RPMI7951 (cell line): Measurements from ENCODE around the gene IVNS1ABP. TPM values are rescaled to one million over a fixed set of nuclear protein-coding genes. Genes with fewer than 3 reads are reported as not detected.
"Not testable (repeated sequence)": the region's sequence is repeated elsewhere in the genome, so short reads cannot be mapped to it uniquely, and the experiment has no call there.

Experiments used
- DNase-seq: peaks from one replicate; pipeline ENCODE4 v3.0.0-alpha.2; 2012; ENCODE audit warnings: low read depth
- total RNA-seq: library from RNA; depleted of rRNA; stranded (reverse); fragments of >200 nt; shearing (Covaris generic); gene quantifications from 2 replicates; pipeline ENCODE4 v1.2.3, GENCODE V29; 2014; rRNA removed

IVNS1ABP gene
- total RNA-seq = 57.1 and 67.0 TPM in 2 replicates

DNA sequence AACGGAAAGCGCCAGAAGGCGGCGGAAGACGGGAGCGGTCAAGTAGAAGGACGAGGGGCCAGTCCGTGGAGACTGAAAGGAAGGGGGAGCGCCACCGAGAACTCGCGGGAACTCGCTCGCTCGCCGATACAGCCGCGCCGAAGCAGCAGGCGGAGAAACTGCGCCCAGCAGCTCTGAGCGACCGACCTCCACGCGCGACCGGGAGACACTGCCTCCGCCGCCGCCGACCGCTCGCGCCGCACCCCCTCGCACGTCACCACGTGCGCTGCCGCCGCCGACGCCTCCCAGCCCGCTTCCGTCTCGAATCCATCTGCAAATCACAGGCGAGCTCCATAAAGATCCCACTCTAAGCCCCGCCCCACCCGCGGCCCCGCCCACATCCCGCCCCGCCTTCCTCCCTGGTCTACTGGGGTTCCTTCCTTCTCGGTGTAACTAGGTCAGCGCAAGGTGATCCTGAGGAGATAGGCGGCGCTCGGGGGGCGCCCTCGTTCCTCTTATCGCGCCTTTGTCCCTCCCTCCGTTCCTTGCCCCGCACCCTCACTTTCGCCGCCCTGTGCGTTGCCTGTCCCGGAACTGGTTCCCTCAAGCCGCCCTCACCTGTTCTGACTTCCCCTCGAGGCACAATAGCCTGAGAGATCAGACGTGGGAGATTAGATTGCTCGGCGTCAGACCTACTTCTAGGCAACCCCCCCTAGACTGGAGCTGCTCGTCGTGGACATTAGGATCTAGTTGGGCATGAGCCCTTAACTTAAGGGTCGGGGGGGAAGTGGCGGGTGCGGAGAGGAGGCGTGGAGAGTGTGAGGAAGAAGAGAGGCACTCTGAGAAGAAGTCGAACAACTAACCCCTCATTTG lies at the start of gene IVNS1ABP:
Gene IVNS1ABP, minus strand, starts transcription at position 210 of the 852 bp plus-strand sequence. CDS start 7,750 bp downstream, outside the sequence.
- DNase-seq = peak; percentile 91

DNA sequence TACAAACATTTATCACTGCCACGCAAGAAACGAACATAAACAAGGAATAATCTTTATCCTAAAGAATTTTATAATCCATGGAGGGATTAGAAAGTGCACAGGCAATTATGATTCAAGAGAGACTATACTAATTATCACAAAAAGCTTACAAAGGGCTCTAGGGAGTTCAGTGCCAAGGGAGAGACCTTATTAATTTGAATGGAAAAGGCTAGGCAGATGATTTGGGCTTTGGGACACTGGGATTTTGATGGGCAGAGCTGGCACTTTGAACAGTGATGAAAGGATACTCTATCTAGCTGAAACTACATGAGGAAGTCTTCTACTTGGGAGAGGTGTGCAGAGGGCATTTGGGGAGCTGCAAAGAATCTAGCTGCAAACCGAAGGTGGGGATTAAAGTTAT lies 48.9 kb upstream of the IVNS1ABP start:
- no peak for DNase-seq

DNA sequence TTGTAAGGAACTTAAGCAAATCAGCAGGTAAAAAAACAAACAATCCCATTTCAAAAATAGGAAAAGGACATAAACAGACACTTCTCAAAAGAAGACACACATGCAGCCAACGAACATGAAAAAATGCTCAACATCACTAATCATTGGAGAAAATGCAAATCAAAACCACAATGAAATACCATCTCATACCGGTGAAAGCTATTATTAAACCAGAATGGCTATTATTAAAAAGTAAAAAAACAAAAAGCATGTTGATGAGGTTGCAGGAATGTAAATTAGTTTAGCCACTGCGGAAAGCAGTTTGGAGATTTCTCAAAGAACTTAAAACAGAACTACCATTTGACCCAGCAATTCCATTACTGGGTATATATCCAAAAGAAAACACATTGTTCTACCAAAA lies 47.5 kb upstream of the IVNS1ABP start:
- not testable (repeated sequence) for DNase-seq

DNA sequence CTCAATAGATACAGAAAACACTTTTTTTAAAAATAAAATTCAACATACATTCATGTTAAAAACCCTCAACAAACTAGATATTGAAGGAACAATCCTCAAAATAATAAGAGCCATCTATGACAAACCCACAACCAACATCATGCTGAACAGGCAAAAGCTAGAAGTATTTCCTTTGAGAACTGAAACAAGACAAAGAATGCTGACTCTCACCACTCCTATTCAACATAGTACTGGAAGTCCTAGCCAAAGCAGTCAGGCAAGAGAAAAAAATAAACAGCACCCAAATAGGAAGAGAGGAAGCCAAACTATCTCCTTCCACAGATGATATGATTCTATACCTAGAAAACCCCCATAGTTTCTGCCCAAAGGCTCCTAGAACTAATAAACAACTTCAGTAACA lies 46.2 kb upstream of the IVNS1ABP start:
- no peak for DNase-seq

DNA sequence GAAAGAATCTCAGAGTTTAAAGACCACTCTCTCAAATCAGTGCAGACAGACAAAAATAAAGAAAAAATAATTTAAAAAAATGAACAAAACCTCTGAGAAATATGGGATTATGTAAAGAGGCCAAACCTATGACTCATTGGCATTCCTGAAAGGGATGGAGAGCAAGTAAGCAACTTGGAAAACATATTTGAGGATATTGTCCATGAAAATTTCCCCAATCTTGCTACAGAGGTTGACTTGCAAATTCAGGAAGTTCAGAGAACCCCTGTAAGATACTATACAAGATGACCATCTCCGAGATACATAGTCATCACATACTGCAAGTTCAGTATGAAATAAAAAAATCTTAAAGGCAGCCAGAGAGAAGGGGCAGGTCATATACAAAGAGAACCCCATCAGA lies 43.7 kb upstream of the IVNS1ABP start:
- DNase-seq = no peak

DNA sequence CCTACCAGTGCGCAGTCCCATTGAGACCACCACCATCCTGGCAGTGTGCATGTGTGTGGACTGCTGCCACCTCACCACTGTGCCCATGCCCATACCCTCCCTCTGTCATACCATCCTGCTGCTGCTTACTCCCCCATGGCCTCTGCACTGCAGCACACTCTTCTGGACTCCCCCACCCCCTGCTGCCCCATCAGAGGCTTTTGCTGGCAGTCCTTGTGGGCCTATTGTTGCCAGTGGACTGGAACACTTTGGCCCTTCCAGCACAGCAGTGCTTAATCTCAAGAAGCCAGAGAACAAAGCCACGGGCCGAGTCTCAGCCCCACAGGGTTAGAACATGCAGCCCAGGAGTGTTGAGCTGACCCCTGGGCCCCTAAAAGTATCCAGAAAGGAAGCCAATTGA lies 41.9 kb upstream of the IVNS1ABP start:
- DNase-seq = no peak

DNA sequence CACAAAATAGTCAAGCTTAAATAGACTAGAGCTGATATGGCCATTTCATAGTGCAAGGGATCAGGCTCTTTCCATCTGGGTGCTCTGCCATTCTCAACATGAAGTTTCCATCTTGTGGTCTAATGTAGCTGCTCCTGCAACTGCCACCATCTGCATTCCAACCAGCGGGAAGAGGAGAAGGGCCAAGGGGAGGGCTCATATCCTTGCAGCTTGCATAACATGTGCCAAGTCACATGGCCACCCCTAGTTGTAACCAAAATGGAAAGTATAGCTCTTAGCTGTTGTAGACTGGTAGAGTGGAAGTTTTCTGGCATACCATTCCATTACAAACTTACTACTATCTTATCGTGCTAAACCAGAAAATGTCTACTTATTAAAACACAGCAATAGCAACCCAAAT lies 38.9 kb upstream of the IVNS1ABP start:
- DNase-seq = peak; percentile 46

DNA sequence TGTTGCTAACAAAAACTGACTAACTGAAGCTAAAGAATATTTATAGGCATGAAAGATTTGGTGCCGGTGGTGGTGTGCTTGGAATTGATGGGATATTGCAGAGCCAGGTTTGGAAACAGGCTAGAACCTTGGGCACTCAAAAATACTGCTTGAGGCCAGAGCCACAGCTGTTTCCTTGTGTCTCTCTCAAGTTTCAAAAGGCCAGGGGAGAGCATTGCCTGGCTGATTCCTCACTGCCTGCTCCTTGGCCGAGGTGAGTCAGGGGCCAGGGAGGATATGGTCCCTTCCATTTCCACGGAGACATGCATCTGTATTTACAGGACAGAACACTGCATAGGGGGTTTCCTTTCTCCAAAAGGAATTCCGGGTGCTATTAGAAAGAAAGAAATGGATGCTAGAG lies 36.1 kb upstream of the IVNS1ABP start:
- no peak for DNase-seq

DNA sequence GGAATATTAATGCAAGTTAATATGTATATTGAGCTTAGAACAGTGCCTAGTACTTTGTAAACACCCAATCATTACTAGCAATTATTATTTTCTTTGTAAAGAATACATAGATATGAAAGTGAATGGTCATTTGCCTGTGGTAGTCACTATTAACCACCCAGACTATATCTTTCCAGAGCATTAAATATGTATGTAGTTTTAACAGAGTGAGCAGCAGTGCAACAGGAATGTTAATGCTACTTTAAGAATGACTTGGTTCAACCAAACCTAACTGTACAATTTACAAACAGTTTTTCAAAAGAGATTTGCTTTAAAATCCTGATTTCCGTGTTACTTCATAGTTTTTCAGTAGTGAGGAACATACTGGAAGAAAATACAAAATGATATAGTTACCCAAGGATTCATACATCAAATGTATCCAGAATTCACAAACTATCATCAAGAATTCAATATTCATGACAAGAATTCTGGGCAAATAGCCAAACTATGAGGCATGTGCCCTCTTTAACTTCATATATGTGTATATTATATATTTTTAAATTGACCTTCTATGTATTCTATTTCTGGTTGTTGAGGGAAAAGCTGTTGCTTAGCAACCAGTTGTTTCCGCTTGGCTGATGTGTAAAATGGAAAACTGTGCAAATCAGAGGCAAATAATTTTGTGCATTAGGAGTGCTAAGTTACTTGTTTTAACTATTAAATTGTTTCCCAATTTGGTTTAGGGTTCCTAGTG lies 34.9 kb upstream of the IVNS1ABP start:
- peak; percentile 4 for DNase-seq

DNA sequence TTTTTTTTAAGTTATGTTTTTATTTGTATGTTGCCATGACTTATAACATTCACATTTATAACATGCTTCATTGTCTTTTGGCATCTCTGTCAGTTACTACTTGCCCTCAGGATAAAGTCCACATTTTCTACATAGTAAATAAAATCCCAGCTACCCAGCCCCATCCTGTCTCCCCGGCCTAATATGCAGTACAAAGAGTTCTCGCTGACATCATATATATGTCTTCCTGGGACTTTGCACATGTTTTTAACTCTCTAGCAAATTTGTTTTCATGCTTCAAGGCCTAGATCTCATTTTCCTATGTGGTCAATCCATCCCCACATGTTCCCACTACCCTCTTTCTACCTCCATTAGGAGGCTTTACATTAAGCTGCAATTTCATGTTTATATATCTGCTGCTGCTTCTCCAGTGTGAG lies 33.0 kb upstream of the IVNS1ABP start:
- no peak for DNase-seq

DNA sequence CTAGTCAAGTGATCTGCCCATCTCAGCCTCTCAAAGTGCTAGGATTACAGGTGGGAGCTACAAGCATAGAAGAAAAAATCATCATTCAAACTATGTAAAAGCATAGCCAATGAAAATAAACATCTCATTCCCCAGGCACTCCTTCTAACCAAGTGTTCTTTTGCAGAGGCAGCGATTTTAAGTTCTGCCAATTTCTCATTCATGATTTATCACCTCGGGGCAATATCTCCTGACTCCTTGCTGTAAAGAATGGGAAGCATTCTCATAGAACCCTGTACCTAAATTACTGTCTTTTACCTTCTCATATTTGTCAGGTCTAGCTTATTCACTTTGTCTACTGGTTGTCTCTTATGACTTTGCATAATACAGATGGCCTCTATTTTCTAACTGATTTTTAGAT lies 32.5 kb upstream of the IVNS1ABP start:
- DNase-seq = no peak

DNA sequence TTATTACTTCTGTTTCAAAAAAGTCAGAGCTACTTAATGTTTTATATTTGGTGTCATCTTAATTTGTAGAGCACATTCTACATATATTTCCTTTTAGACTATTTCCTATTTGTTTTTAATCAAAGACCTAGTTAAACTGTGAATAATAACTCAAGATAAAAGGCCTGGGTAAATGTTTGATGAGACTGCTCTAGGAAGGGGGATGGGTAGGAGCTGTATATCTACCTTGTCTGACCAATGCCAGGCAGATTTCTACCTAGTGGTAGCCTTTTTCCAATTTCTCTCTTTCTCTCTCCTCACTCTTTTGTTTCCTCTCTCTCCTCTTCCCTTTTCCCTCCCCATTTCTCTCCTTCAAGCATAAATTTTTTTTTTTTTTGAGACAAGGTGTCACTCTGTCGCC lies 31.9 kb upstream of the IVNS1ABP start:
- no peak for DNase-seq

DNA sequence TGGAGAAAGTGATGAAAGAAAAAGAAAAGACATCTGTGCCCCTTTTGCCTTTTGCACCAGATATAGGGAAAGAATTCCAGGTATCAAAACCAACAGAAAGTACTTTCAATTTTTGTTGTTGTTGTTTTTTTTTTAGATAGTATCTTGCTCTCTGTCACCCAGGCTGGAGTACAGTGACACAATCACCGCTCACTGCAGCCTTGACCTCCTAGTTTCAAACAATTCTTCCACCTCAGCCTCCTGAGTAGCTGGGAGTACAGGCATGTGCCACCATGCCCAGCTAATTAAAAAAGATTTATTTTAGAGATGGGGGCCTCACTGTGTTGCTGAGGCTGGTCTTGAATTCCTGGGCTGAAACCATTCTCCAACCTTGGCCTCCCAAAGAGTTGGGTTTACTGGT lies 31.3 kb upstream of the IVNS1ABP start:
- DNase-seq = no peak

DNA sequence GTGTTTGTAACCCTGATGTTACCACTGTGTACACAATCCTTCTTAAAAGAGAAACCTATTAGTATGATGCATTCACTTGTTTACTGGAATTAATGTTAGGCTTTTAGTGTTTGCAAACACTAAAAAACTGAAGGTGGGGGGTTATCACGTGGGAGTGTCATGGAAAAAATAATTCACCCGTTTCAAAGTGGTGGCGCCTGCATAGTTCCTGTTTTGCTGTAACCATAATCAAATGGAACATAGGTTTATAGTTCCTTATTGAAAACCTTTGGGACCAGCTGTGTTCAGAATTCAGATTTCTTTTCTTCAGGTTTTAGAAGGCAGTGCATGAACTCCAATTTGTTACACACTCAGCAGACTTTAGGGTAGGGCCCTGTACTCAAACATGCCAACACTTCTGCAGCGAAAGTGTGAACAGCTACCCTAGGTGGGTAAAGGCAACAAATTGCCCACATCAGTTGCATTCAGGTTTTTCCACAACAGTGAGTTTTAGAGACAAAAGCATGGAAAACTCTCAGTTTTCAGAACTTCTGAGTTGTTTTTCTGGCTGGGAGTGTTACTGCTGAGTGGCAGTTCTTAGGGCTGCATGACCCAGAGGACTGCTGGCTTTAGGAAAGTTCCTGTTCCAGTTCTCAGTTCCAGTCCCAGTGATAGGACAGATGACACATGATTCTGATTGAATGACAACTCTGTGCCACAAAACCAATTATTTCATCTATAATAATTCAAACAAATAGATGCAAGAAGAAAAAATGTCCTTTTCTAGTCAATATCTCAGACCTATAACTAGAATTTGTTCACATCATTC lies 29.1 kb upstream of the IVNS1ABP start:
- DNase-seq = no peak

DNA sequence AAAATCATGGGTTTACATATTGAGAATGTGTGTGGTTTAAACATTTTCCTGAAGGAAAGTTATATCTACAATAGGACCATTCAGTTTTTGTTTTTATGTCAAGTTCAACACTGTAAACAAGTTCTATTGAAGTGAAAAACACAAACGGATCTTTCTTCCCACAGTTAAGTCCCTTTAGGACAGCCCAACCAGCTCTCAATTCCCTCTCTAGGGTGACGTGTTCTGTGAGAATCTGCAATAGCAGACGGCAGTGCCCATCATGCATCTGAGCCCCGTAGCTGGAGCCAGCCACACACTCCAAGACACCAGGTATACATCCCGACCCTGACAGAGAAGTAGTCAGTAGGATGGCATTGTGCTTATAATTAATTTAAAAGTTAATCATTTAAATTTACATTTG lies 26.3 kb upstream of the IVNS1ABP start:
- DNase-seq = peak; percentile 29

DNA sequence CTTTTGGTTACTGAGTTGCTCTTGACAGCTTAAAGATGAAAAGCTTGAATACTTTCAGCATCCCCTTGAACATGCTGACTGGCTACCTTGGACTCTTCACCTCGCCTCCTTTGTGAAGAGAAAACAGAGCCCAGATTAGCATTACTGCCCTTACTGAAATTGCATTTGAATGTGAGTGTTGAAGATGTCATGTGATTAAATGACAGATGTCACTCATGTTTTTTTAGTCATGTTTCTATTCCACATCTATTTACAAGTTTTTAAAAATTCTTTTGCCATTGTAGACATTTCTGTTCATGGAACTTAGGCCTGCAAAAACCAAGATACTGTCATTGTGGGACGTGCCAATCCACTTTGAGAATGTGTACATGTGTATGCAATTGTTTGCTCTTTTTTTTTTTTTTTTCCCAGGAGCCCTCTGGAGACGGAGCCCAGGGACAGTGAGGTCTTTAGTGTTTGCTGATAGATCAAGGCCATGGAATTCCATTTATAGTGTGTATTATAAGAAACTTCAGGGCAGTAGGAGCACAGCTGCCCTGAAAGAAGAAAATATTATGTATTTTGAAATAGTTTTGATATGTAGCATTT lies 25.7 kb upstream of the IVNS1ABP start:
- DNase-seq = no peak

DNA sequence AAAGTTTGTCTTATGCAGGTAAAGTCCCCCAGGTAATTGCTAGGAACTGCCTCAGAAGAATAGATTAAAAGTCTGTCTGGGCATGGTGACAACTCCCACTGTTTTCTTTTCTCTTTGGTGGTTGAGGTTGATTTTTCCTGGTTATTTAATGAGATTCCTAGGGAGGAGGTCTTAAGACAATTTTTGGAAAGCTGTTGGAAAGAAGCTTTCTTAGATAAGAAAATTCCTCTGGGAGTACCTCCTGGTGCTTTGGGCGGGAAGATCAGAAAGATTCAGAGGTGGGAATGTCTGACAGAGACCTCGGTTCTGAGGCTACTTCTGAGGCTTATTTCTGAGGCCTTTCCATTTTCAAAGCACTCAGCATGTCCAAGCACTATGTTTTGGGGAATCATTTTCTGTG lies 25.0 kb upstream of the IVNS1ABP start:
- DNase-seq = no peak

DNA sequence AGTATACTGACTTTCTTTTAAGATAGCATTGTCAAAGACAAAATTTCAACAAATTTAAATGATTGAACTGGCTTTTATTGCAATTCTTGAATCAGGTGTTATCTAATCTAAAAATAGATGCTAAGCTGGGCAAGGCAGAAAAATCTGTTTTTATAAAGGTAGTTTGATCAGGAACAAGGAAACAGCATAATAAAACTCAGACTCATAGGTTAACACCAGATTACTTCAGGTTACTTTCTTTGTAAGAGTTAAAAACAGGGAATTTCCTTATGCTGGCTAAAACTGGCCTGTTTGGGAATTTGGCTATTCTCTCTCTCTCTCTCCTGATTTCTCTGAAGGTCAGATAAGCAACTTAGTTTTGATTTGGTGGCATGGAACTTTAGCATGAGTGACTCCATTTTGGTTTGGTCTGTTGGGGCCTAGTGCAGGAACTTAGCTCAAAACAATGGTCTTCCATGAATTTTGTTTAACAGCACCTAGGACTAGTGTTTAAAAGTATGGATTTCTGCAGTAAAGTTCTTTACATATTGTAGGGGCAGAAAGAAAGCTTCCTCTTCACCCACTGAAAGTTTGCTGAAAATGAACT lies 24.2 kb upstream of the IVNS1ABP start:
- DNase-seq = no peak

DNA sequence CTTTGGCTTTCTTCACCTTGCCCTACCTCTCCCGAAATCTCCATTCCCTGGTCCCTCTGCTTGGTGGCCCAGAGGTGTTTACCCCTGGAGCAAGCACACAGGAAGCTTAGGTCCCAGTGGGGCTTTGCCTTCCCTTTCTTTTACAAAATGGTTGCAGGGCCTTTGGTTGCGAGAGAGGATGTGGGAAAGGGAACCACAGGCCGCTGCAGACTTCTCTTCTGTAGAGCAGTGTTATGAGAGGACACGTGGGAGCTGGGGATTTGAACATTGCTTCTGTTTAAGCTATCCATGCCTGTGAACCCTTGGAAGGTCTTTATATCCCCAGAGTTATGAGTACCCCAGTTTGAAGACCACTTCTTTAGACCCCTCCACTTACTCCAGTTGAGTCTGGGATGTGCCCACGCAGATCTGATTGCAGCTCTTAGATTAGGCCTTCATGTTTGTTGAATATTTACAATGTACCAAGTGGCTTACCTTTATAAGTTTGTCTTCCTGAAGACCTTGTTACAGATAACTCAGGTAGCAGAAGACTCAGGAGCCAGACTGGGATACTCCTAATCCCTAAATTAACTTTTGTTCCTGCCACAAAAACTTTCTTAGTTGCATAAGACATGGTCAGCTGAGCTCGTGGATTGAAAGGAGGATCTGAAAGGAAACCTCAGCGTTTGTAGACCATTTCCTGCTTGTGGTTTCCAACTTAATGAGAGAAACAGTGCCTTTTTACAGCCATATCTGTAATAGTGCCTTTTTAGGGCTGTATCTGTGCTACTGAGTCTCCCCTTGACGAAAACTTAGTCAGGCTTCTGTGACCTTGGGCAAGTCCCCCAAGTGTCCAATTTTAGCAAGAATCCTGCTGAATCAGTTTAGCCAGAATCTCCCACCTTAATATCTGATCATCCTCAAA lies 21.9 kb upstream of the IVNS1ABP start:
- peak; percentile 60 for DNase-seq

DNA sequence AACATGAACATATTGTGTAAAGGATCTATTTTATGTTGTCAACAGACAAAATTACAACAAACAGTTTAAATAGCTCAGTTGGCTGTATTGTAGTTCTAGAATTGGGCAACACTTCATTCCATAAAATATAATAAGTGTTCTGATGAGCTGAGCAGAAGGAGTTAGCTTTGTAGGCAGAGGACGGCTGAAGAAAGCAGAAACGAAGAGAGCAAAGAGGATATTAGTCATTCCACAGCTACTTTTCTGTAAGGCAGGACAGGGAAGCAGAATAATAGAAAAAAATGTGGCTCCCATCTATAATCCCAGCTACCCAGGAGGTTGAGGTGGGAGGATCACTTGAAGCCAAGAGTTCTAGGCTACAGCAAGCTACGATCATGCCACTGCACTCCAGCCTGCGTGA lies 20.2 kb upstream of the IVNS1ABP start:
- DNase-seq = peak; percentile 27
